Measurements from ENCODE around the gene POLD1. TPM values are rescaled to one million over a fixed set of nuclear protein-coding genes. Genes with fewer than 3 reads are reported as not detected.
A peak's percentile ranks its signal among the peaks of the same experiment; 100 is the strongest.

Gene POLD1
- total RNA-seq, 1 donor from 2014 or later, result 91.8 TPM

GRCh38 chr19:50376166-50377050 lies 7.7 kb upstream of the POLD1 start, which contains the start of gene NR1H2:
Gene NR1H2 (plus strand): TSS chr19:50376457. CDS start chr19:50377606, 1,149 bp downstream.
- TF ChIP-seq CTCF (conservative IDR thresholded peaks at IDR 0.05), result no peak
- Mint-ChIP-seq H3K27ac (peak within 1 kb of the TSS; percentile 100), H3K9me3 (no peaks in the 10 kb centered on the region), H3K4me3 (peak within 1 kb of the TSS; percentile 100), H3K27me3 (no peaks in the 10 kb centered on the region), H3K4me1 (ENCODE audit: unreplicated experiment) (peaks cover 5% of the 10 kb centered on the region), H3K36me3 (peaks cover 5% of the 10 kb centered on the region)
- peak; percentile 92 for DNase-seq (ENCODE audit: extremely low spot score, unreplicated experiment)

GRCh38 chr19:50377051-50377461 lies 7.1 kb upstream of the POLD1 start:
- Mint-ChIP-seq H3K9me3 (no peaks in the 10 kb centered on the region), H3K27me3 (no peaks in the 10 kb centered on the region), H3K36me3 (peaks cover 5% of the 10 kb centered on the region), H3K4me3 (peak overlapping the region; percentile 77), H3K27ac (peak overlapping the region; percentile 100), H3K4me1 (ENCODE audit: unreplicated experiment) (peaks cover 5% of the 10 kb centered on the region)
- TF ChIP-seq CTCF (conservative IDR thresholded peaks at IDR 0.05), result no peak
- no peak for DNase-seq (ENCODE audit: extremely low spot score, unreplicated experiment)

GRCh38 chr19:50377517-50377916 lies 6.6 kb upstream of the POLD1 start:
- peaks cover 5% of the 10 kb centered on the region for H3K4me1 Mint-ChIP-seq (ENCODE audit: unreplicated experiment)
- H3K27ac Mint-ChIP-seq, result peak overlapping the region; percentile 10
- DNase-seq (ENCODE audit: extremely low spot score, unreplicated experiment), result no peak
- H3K4me3 Mint-ChIP-seq, result peak overlapping the region; percentile 77
- no peak for TF ChIP-seq CTCF (conservative IDR thresholded peaks at IDR 0.05)
- no peaks in the 10 kb centered on the region for H3K9me3 Mint-ChIP-seq
- H3K27me3 Mint-ChIP-seq, result no peaks in the 10 kb centered on the region
- peaks cover 5% of the 10 kb centered on the region for H3K36me3 Mint-ChIP-seq

GRCh38 chr19:50378169-50378862 lies 5.8 kb upstream of the POLD1 start:
- H3K9me3 Mint-ChIP-seq, result no peaks in the 10 kb centered on the region
- TF ChIP-seq CTCF (conservative IDR thresholded peaks at IDR 0.05), result no peak
- peak overlapping the region; percentile 44 for H3K4me3 Mint-ChIP-seq
- peaks cover 7% of the 10 kb centered on the region for H3K4me1 Mint-ChIP-seq (ENCODE audit: unreplicated experiment)
- no peak overlapping the region for H3K27ac Mint-ChIP-seq
- DNase-seq (ENCODE audit: extremely low spot score, unreplicated experiment), result no peak
- peaks cover 5% of the 10 kb centered on the region for H3K36me3 Mint-ChIP-seq
- H3K27me3 Mint-ChIP-seq, result no peaks in the 10 kb centered on the region

- Mint-ChIP-seq H3K4me3 (peak overlapping the region; percentile 1), H3K27ac (no peak overlapping the region), H3K36me3 (peaks cover 5% of the 10 kb centered on the region), H3K27me3 (no peaks in the 10 kb centered on the region), H3K4me1 (ENCODE audit: unreplicated experiment) (peaks cover 12% of the 10 kb centered on the region), H3K9me3 (no peaks in the 10 kb centered on the region)
- DNase-seq (ENCODE audit: extremely low spot score, unreplicated experiment), result no peak
- TF ChIP-seq CTCF (conservative IDR thresholded peaks at IDR 0.05), result no peak
Observed at GRCh38 chr19:50378863-50379236, 5.3 kb upstream of the POLD1 start.
